Cardiac fibroblast (primary cell): Measurements from ENCODE around the gene OTUB2.

Source experiments
- DNase-seq, 2 donors: peaks; one replicate each; pipeline versions ENCODE4 v3.0.0 to v3.0.0-alpha.2; 2010; ENCODE audit warnings: low read depth in 2 of 2
- H3K4me3 ChIP-seq, 2 donors: replicated peaks in 1 of 2; 1 replicate in 1 of 2; 2 replicates in 1 of 2; pipeline ENCODE4 v1.5.1; 2011; ENCODE audit warnings: low read depth in 2 of 2, low read length in 2 of 2, mild to moderate bottlenecking in 2 of 2, moderate library complexity in 1 of 2
- CTCF ChIP-seq: IDR thresholded peaks from one replicate; pipeline ENCODE4 v1.5.1; 2011; ENCODE audit warnings: low read depth, mild to moderate bottlenecking, low read length, inconsistent platforms

OTUB2 gene

DNA sequence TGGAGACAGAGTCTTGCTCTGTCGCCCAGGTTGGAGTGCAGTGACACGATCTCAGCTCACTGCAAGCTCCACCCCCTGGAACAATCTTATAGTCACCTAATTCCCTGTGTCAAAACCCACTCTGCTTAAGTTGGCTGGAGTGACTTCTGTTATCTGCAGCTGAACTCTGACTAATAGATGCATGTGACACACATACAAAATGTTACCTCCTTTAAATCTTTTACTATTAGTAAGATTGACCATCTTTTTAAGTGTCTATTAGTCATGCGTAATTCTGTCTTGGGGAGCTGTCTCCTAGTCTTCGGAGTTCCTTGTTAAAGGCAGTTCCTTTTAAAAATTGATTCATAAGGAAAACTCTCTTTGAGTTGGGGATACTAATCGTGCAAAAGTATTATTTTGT, 62.4 kb downstream of the OTUB2 start:
- no peak for TF ChIP-seq CTCF
- H3K4me3 ChIP-seq: no peak overlapping the region
- peak; percentile 24 to 44 for DNase-seq

GRCh38 chr14:94089479-94089878, 63.3 kb downstream of the OTUB2 start:
- no peak for DNase-seq
- no peak for TF ChIP-seq CTCF

GRCh38 chr14:94093418-94093817, 67.3 kb downstream of the OTUB2 start:
- H3K4me3 ChIP-seq: no peak overlapping the region
- no peak for DNase-seq
- no peak for TF ChIP-seq CTCF

More at GRCh38 chr14:94089479-94089878, 63.3 kb downstream of the OTUB2 start:
- no peak overlapping the region for H3K4me3 ChIP-seq

- no peak for DNase-seq
- no peak for TF ChIP-seq CTCF
- H3K4me3 ChIP-seq: no peak overlapping the region
Observed at GRCh38 chr14:94097091-94097490, 71.0 kb downstream of the OTUB2 start.
